ENCODE measurements around the gene FMC1. TPM values are rescaled to one million over a fixed set of nuclear protein-coding genes. Genes with fewer than 3 reads are reported as not detected.

The FMC1 gene
- 4.4 and 5.2 TPM in 2 replicates for total RNA-seq

GRCh38 chr7:139341058-139341775, at the start of gene FMC1:
Gene FMC1, plus strand, starts transcription at chr7:139341337. Its CDS starts 48 bp downstream, at chr7:139341385.

GRCh38 chr7:139359366-139360209, 18.5 kb downstream of the FMC1 start, which contains the start of gene LUC7L2:
Gene LUC7L2, plus strand, starts transcription at chr7:139359894. Its CDS starts 368 bp downstream, at chr7:139360262.

Other genes starting within 250 kb of the FMC1 start
- gene ZC3HAV1, start 231.6 kb upstream of the FMC1 start, total RNA-seq: 31.2 and 38.2 TPM in 2 replicates
- 4.9 and 6.0 TPM in 2 replicates for gene UBN2, start 110.1 kb upstream of the FMC1 start, total RNA-seq
- 32.3 and 38.1 TPM in 2 replicates for gene LUC7L2, start 18.6 kb downstream of the FMC1 start, total RNA-seq
- gene KLRG2, start 142.3 kb downstream of the FMC1 start, total RNA-seq: not detected in 2 replicates
- not detected in 2 replicates for gene CLEC2L, start 182.3 kb downstream of the FMC1 start, total RNA-seq